SU-DHL-6 (cell line): ENCODE data around the gene ZBTB47.

Experiments used
- EZH2phosphoT487 ChIP-seq: fragments of 200-600 bp; sonication (generic), shearing (Covaris generic); conservative IDR thresholded peaks from 2 replicates; pipeline ENCODE4 v1.6.1; 2018; ENCODE audit warnings: mild to moderate bottlenecking, antibody characterized with exemption, low read length, moderate library complexity, mixed read lengths
- TF ChIP-seq, protein P1 (sequence below): fragments of 200-600 bp; sonication (generic); IDR thresholded peaks from one replicate; pipeline ENCODE4 v1.5.1; 2017; ENCODE audit warnings: antibody characterized with exemption, mild to moderate bottlenecking, low read length, moderate library complexity; ENCODE audit not compliant: insufficient read depth, poor library complexity, severe bottlenecking

- no peak for TF ChIP-seq EZH2phosphoT487
- TF ChIP-seq, protein P1, sequence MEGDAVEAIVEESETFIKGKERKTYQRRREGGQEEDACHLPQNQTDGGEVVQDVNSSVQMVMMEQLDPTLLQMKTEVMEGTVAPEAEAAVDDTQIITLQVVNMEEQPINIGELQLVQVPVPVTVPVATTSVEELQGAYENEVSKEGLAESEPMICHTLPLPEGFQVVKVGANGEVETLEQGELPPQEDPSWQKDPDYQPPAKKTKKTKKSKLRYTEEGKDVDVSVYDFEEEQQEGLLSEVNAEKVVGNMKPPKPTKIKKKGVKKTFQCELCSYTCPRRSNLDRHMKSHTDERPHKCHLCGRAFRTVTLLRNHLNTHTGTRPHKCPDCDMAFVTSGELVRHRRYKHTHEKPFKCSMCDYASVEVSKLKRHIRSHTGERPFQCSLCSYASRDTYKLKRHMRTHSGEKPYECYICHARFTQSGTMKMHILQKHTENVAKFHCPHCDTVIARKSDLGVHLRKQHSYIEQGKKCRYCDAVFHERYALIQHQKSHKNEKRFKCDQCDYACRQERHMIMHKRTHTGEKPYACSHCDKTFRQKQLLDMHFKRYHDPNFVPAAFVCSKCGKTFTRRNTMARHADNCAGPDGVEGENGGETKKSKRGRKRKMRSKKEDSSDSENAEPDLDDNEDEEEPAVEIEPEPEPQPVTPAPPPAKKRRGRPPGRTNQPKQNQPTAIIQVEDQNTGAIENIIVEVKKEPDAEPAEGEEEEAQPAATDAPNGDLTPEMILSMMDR, result no peak
These were observed 8.7 kb downstream of the ZBTB47 start for GRCh38 chr3:42662037-42662812.
